Psoas muscle (tissue), 8 donors: Measurements from ENCODE around the gene ANXA4. TPM values are rescaled to one million over a fixed set of nuclear protein-coding genes. Genes with fewer than 3 reads are reported as not detected.
A peak's percentile ranks its signal among the peaks of the same experiment; 100 is the strongest.

Experiments
- ATAC-seq, 4 donors: fragments of 200-7000 bp; cut with Tn5 transposase; one replicate each; pipeline ENCODE4 v1.9.1; 2020; ENCODE audit warnings: moderate library complexity in 3 of 4, mild to moderate bottlenecking in 2 of 4
- DNase-seq, 2 donors: peaks; one replicate each; pipeline ENCODE4 v3.0.0-alpha.2; 2020
- H3K27ac ChIP-seq: fragments of 200-600 bp; one replicate; pipeline ENCODE4 v1.8.0; 2022
- H3K27me3 ChIP-seq, 3 donors: fragments of 200-600 bp in 1 of 3; one replicate each; pipeline versions ENCODE4 v1.6.1 to v1.8.0; 2013 to 2022; ENCODE audit warnings: low read length in 2 of 3, mild to moderate bottlenecking in 2 of 3, moderate library complexity in 1 of 3; ENCODE audit not compliant: insufficient read depth in 3 of 3
- H3K36me3 ChIP-seq, 2 donors: fragments of 200-600 bp in 1 of 2; one replicate each; pipeline versions ENCODE4 v1.6.1 to v1.8.0; 2013 to 2022; ENCODE audit warnings: low read depth in 1 of 2, mild to moderate bottlenecking in 1 of 2, moderate library complexity in 1 of 2; ENCODE audit not compliant: insufficient read depth in 1 of 2
- H3K4me1 ChIP-seq: fragments of 200-600 bp; one replicate; pipeline ENCODE4 v1.8.0; 2022
- H3K4me3 ChIP-seq: fragments of 200-600 bp; one replicate; pipeline ENCODE4 v1.8.0; 2022; ENCODE audit warnings: mild to moderate bottlenecking
- H3K9me3 ChIP-seq: fragments of 200-600 bp; one replicate; pipeline ENCODE4 v1.8.0; 2022
- CTCF ChIP-seq: fragments of 200-600 bp; IDR thresholded peaks from one replicate; pipeline ENCODE4 v1.8.0; 2022; ENCODE audit warnings: antibody characterized with exemption
- WGBS, 3 donors: extraction: QIAGEN DNeasy Blood & Tissue Kit; methylation state at CpG; one replicate each; pipeline versions ENCODE4 v1.1.6 to v1.1.7; 2013; 5-methylcytosine and 5-hydroxymethylcytosine counted together
- intact Hi-C, 2 donors: fragments of 100-400 bp; cut with DNase I; formaldehyde crosslinking; loops; one replicate each; pipeline versions ENCODE4 v1.11.0 to v1.14.2; 2022
- polyA plus RNA-seq, 3 donors: library from polyadenylated mRNA; stranded (reverse); fragments of 200-250 nt; gene quantifications; one replicate each; pipeline ENCODE4 v1.2.3, GENCODE V29; 2013
- total RNA-seq, 4 donors: library from RNA; stranded (reverse); fragmentation: NEBNext Ultra II Directional in 2 of 4; extraction: Animal tissue kit (Norgen Biotek cat#: 25700) in 2 of 4; gene quantifications; one replicate each; pipeline versions ENCODE4 v1.2.1 to v1.2.4, GENCODE V29; 2021 to 2023
- donor health status: healthy with polysubstance abuse.
- donor health status: DM: no; HTN: no; CAD: no; lungs with moderate emphysema.
- donor health status: Bipolar disorder and iron deficiency.
- donor health status: healthy.
- donor health status: DM: yes; HTN: yes; CAD: no.
- donor health status: DM: no; HTN: no; CAD: no.
- donor health status: DM: no; HTN: no; CAD: no.
- donor health status: DM: yes; HTN: yes; CAD: no.

Gene ANXA4
- total and polyA plus RNA-seq, 7 donors: 13.2 to 29.0 (median 19.4) TPM

- Histone ChIP-seq H3K27ac (no peak overlapping the region), H3K4me1 (peaks cover 33% of the 10 kb centered on the region), H3K36me3 (peaks cover 0 to 2% of the 10 kb centered on the region in 2 donors), H3K27me3 (no peaks in the 10 kb centered on the region), H3K4me3 (no peak overlapping the region), H3K9me3 (no peaks in the 10 kb centered on the region)
- TF ChIP-seq CTCF: no peak
- intact Hi-C loops: no loop called here
- DNase-seq (no peak), ATAC-seq (no peak)
- 48 to 77% (median 65%) methylated on average over 5 of the region's 5 CpGs for WGBS, 3 donors
Measured at GRCh38 chr2:69764286-69765095, 22.6 kb downstream of the ANXA4 start.

GRCh38 chr2:69765096-69765380 lies 23.1 kb downstream of the ANXA4 start:
- peaks cover 0 to 2% of the 10 kb centered on the region in 2 donors for H3K36me3 ChIP-seq
- peaks cover 39% of the 10 kb centered on the region for H3K4me1 ChIP-seq
- 78 to 86% (median 84%) methylated on average over 2 of the region's 2 CpGs for WGBS, 3 donors
- H3K27ac ChIP-seq: no peak overlapping the region
- DNase-seq (no peak), ATAC-seq (no peak)
- H3K9me3 ChIP-seq: no peaks in the 10 kb centered on the region
- TF ChIP-seq CTCF: no peak
- intact Hi-C loops: no loop called here
- H3K27me3 ChIP-seq: no peaks in the 10 kb centered on the region
- no peak overlapping the region for H3K4me3 ChIP-seq

DNA sequence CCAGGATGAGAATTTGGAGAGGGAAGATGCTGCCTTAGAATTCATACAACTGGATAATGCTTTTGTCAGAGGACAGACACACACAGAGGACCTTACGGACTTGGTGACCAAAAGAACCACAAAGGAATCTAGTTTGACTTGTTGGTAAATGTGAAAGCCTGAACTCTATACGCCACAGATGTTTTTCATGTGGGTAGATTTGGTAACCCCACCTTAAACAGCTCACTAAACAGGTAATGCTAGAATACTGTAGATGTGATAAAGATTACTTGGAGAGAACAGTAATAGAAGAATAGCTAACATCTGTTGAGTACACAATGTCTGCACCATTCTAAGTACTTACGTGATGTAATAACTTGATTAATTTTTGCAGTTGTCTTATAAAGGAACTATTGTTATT lies 24.1 kb downstream of the ANXA4 start:
- no peaks in the 10 kb centered on the region for H3K9me3 ChIP-seq
- TF ChIP-seq CTCF: no peak
- no peaks in the 10 kb centered on the region for H3K27me3 ChIP-seq
- intact Hi-C loops: no loop called here
- 77 to 85% (median 83%) methylated on average over 3 of the region's 3 CpGs for WGBS, 3 donors
- DNase-seq (no peak), ATAC-seq (no peak)
- no peak overlapping the region for H3K27ac ChIP-seq
- H3K4me1 ChIP-seq: peaks cover 47% of the 10 kb centered on the region
- H3K36me3 ChIP-seq: peaks cover 0 to 2% of the 10 kb centered on the region in 2 donors
- no peak overlapping the region for H3K4me3 ChIP-seq

- intact Hi-C loops: no loop called here
- peaks cover 0 to 2% of the 10 kb centered on the region in 2 donors for H3K36me3 ChIP-seq
- DNase-seq: no peak
- TF ChIP-seq CTCF: no peak
- H3K9me3 ChIP-seq: no peaks in the 10 kb centered on the region
- H3K27me3 ChIP-seq: no peaks in the 10 kb centered on the region
- peaks cover 57% of the 10 kb centered on the region for H3K4me1 ChIP-seq
- H3K27ac ChIP-seq: peak overlapping the region; percentile 50
- ATAC-seq: peak in 1 of 4 donors; percentile 21
- WGBS, 3 donors: 27 to 60% (median 40%) methylated on average over 3 of the region's 3 CpGs
- no peak overlapping the region for H3K4me3 ChIP-seq
Measured at GRCh38 chr2:69767034-69767433, 25.1 kb downstream of the ANXA4 start.

DNA sequence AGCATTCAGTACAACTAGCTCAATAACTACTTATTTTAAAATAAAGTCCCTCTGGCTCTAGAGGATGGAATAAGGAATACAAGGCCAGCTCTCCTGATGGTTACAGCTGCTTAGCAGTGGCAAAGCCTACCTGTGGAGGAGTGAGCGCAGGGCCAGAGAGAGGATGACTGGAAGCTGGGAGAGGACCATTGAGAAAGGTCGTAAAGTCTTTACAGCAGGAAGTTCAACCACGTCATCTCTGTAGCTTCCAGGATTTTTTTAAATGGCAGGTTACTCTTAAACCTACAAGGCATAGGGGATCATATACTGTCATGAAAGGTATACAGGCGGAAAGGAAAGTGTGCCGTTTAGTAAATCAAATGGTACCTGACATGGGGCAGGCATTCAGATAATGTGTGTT lies 26.3 kb downstream of the ANXA4 start:
- peaks cover 68% of the 10 kb centered on the region for H3K4me1 ChIP-seq
- TF ChIP-seq CTCF: no peak
- 89 to 94% (median 94%) methylated on average over 5 of the region's 5 CpGs for whole genome bisulfite sequencing, 3 donors

More for the DNA sequence above, 26.3 kb downstream of the ANXA4 start:
- H3K27ac ChIP-seq: peak overlapping the region; percentile 92
- DNase-seq (no peak), ATAC-seq (no peak)
- no peak overlapping the region for H3K4me3 ChIP-seq
- no peaks in the 10 kb centered on the region for H3K27me3 ChIP-seq
- H3K36me3 ChIP-seq: no peaks in the 10 kb centered on the region
- H3K9me3 ChIP-seq: no peaks in the 10 kb centered on the region
- intact Hi-C loops: no loop called here
